Prostate gland (tissue), 2 donors: ENCODE results near the gene EMILIN3.

ENCODE experiments used
- CTCF ChIP-seq, 4 experiments: fragments of 200-600 bp in 2 of 4; fragments of 450-650 bp in 2 of 4; sonication (generic) in 2 of 4; IDR thresholded peaks; 1 replicate in 3 of 4; 2 replicates in 1 of 4; pipeline ENCODE4 v1.5.1; 2016 to 2019; ENCODE audit warnings: antibody characterized with exemption in 4 of 4, mild to moderate bottlenecking in 2 of 4, moderate library complexity in 2 of 4
- POLR2A ChIP-seq: fragments of 450-650 bp; IDR thresholded peaks from one replicate; pipeline ENCODE4 v1.6.1; 2016; ENCODE audit warnings: antibody characterized with exemption, mild to moderate bottlenecking

- TF ChIP-seq POLR2A (no peak), CTCF (IDR thresholded peaks at IDR 0.05) (no peak)
Measured at GRCh38 chr20:41377275-41377674, 10.7 kb upstream of the EMILIN3 start.
